Measurements from ENCODE around the gene MAPK8.

Gene MAPK8

DNA sequence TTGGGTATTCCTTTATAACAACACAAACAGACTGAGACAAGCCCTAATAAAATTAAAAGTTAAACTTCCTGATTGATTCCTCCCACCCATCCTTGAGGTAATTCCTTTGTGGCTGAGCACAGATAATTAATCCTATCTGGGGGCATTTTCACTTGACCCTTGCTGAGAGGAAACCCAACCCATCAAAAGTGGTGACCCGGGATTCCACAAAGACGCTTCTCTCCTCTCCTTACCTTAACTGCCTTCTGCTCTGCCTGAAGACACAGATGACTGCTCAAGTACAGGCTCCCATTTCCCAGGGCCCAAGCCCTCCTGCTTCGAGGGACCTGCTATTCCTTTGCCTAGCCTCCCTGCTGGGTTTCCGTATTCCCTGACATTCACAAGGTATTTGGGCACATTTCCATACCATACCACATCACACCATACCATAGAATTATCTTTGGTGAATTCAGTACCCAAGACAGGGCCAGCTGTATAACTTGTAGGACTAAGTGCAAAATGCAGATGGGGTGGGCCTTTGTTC is 9.8 kb upstream of the MAPK8 start:
- no peaks in the 10 kb centered on the region for H3K27me3 ChIP-seq (replicated peaks; ENCODE audit: insufficient read depth, low read length)
- no peaks in the 10 kb centered on the region for H3K9me3 ChIP-seq (replicated peaks; ENCODE audit: insufficient read depth, low read length)
- H3K9ac ChIP-seq (ENCODE audit: low read length), result no peak overlapping the region
- TF ChIP-seq EZH2phosphoT487 (IDR thresholded peaks at IDR 0.05; ENCODE audit: low read length) (no peak), EZH2 (optimal IDR thresholded peaks at IDR 0.05; ENCODE audit: low read depth, low read length) (no peak)
- TF ChIP-seq, protein P1, sequence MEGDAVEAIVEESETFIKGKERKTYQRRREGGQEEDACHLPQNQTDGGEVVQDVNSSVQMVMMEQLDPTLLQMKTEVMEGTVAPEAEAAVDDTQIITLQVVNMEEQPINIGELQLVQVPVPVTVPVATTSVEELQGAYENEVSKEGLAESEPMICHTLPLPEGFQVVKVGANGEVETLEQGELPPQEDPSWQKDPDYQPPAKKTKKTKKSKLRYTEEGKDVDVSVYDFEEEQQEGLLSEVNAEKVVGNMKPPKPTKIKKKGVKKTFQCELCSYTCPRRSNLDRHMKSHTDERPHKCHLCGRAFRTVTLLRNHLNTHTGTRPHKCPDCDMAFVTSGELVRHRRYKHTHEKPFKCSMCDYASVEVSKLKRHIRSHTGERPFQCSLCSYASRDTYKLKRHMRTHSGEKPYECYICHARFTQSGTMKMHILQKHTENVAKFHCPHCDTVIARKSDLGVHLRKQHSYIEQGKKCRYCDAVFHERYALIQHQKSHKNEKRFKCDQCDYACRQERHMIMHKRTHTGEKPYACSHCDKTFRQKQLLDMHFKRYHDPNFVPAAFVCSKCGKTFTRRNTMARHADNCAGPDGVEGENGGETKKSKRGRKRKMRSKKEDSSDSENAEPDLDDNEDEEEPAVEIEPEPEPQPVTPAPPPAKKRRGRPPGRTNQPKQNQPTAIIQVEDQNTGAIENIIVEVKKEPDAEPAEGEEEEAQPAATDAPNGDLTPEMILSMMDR (IDR thresholded peaks at IDR 0.05; ENCODE audit: low read length), result no peak
- H3K4me3 ChIP-seq (ENCODE audit: low read length), result no peak overlapping the region
- no peaks in the 10 kb centered on the region for H3F3A ChIP-seq (ENCODE audit: insufficient read depth, low read length)
- H2AFZ ChIP-seq (ENCODE audit: low read length), result no peak overlapping the region
- no peaks in the 10 kb centered on the region for H3K36me3 ChIP-seq (replicated peaks; ENCODE audit: insufficient read depth, low read length)
- no peak overlapping the region for H3K4me2 ChIP-seq (ENCODE audit: low read depth, low read length)
- no peak overlapping the region for H3K27ac ChIP-seq (ENCODE audit: low read length)
- no peaks in the 10 kb centered on the region for H3K79me2 ChIP-seq (ENCODE audit: low read length)
- no peak for DNase-seq
- H3K4me1 ChIP-seq (ENCODE audit: low read length), result no peaks in the 10 kb centered on the region
- no peaks in the 10 kb centered on the region for H3K9me2 ChIP-seq (replicated peaks; ENCODE audit: insufficient read depth, low read length)
- no peaks in the 10 kb centered on the region for H4K20me1 ChIP-seq (ENCODE audit: insufficient read depth, low read length)

DNA sequence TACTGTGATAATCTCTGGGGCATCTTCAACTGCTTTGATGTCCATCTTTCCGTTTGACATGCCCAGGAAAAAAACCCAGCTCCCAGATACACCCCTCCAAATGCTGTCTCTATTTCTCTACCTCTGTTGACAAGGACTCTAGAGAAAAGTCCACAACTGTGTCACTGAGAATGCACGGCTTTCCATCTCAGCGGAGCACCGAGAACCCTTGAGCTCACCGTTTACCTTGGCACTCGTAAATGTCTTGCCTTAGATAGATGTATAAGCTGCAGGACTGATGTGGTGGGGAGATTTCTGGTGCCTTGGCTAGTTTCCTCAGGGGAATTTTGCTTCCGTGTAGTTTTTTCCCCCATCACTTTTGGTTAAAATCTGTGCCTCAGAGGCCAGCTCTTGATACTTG is 7.4 kb upstream of the MAPK8 start:
- no peaks in the 10 kb centered on the region for H3K36me3 ChIP-seq (replicated peaks; ENCODE audit: insufficient read depth, low read length)
- peaks cover 13% of the 10 kb centered on the region for H3K4me1 ChIP-seq (ENCODE audit: low read length)
- no peaks in the 10 kb centered on the region for H3K27me3 ChIP-seq (replicated peaks; ENCODE audit: insufficient read depth, low read length)
- no peak overlapping the region for H2AFZ ChIP-seq (ENCODE audit: low read length)
- no peaks in the 10 kb centered on the region for H3K79me2 ChIP-seq (ENCODE audit: low read length)
- H3F3A ChIP-seq (ENCODE audit: insufficient read depth, low read length), result no peaks in the 10 kb centered on the region
- H3K27ac ChIP-seq (ENCODE audit: low read length), result no peak overlapping the region
- TF ChIP-seq, protein P1 (IDR thresholded peaks at IDR 0.05; ENCODE audit: low read length), result no peak
- no peak for TF ChIP-seq EZH2 (optimal IDR thresholded peaks at IDR 0.05; ENCODE audit: low read depth, low read length)
- TF ChIP-seq EZH2phosphoT487 (IDR thresholded peaks at IDR 0.05; ENCODE audit: low read length), result no peak
- H3K9me3 ChIP-seq (replicated peaks; ENCODE audit: insufficient read depth, low read length), result no peaks in the 10 kb centered on the region
- H3K9ac ChIP-seq (ENCODE audit: low read length), result no peak overlapping the region
- no peaks in the 10 kb centered on the region for H3K9me2 ChIP-seq (replicated peaks; ENCODE audit: insufficient read depth, low read length)
- H3K4me2 ChIP-seq (ENCODE audit: low read depth, low read length), result no peak overlapping the region
- H4K20me1 ChIP-seq (ENCODE audit: insufficient read depth, low read length), result no peaks in the 10 kb centered on the region
- no peak overlapping the region for H3K4me3 ChIP-seq (ENCODE audit: low read length)
- DNase-seq, result no peak

DNA sequence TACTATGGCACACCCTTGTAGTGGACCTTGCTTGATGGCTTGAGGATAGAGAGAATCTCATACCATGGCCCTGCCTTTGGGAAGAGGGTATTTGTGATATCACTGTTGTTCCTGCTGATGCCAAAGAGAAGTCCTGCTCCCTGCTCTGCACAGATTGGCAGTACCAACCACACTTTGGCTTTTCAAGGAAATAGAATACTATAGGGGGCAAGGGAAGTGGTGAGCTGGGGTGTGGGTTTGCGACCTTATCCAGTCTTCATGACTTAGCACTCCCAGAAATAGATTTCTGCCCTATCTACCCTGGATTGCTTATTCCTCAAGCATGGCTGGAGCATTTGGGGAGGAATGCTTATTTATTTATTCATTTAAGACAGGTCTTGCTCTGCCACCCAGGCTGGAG is 6.8 kb upstream of the MAPK8 start:
- DNase-seq, result no peak
- Histone ChIP-seq H3K27me3 (replicated peaks; ENCODE audit: insufficient read depth, low read length) (no peaks in the 10 kb centered on the region), H3F3A (ENCODE audit: insufficient read depth, low read length) (no peaks in the 10 kb centered on the region), H3K4me3 (ENCODE audit: low read length) (no peak overlapping the region), H3K79me2 (ENCODE audit: low read length) (no peaks in the 10 kb centered on the region), H2AFZ (ENCODE audit: low read length) (no peak overlapping the region), H3K27ac (ENCODE audit: low read length) (no peak overlapping the region), H3K36me3 (replicated peaks; ENCODE audit: insufficient read depth, low read length) (no peaks in the 10 kb centered on the region), H3K9me2 (replicated peaks; ENCODE audit: insufficient read depth, low read length) (no peaks in the 10 kb centered on the region), H3K4me2 (ENCODE audit: low read depth, low read length) (no peak overlapping the region), H3K4me1 (ENCODE audit: low read length) (peaks cover 13% of the 10 kb centered on the region), H4K20me1 (ENCODE audit: insufficient read depth, low read length) (no peaks in the 10 kb centered on the region), H3K9ac (ENCODE audit: low read length) (no peak overlapping the region), H3K9me3 (replicated peaks; ENCODE audit: insufficient read depth, low read length) (no peaks in the 10 kb centered on the region)
- TF ChIP-seq EZH2 (optimal IDR thresholded peaks at IDR 0.05; ENCODE audit: low read depth, low read length) (no peak), EZH2phosphoT487 (IDR thresholded peaks at IDR 0.05; ENCODE audit: low read length) (no peak)
- TF ChIP-seq, protein P1 (IDR thresholded peaks at IDR 0.05; ENCODE audit: low read length), result no peak

Data from MM.1S (cell line).